ENCODE results near the gene RGS12.

DNA sequence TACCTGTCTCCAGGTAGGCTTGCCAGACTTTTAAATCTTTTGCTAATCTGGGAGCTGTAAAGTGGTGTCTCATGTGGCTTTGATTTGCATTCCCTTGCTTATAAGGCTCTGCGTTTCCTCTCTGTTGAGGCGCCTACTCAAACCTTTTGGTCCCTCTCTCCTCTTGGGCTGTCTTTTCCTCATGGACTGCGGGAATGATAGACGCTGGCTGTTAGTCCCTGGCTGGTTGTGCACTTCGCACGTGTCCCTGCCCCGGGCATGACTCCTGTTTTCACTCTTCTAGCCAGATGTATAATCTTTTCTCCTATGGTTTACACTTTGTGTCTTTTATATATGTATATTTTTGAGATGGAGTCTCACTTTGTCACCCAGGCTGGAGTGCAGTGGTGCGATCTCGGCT, 39.7 kb downstream of the RGS12 start:
- no peak for TF ChIP-seq ARNT (IDR thresholded peaks at IDR 0.05)
- no peak for TF ChIP-seq CTBP1 (IDR thresholded peaks at IDR 0.05; ENCODE audit: borderline replicate concordance)
- no peak for TF ChIP-seq BHLHE40 (IDR thresholded peaks at IDR 0.05; ENCODE audit: borderline replicate concordance)
- TF ChIP-seq NFRKB (IDR thresholded peaks at IDR 0.05) = no peak
- no peak for TF ChIP-seq SP1 (IDR thresholded peaks at IDR 0.05)
- no peak for TF ChIP-seq FOXM1 (IDR thresholded peaks at IDR 0.05; ENCODE audit: borderline replicate concordance)
- TF ChIP-seq SUZ12 (IDR thresholded peaks at IDR 0.05) = no peak
